Panc1 (cell line): ENCODE measurements around the gene DLL1.

Source experiments
- CTCF ChIP-seq: fragments of 450-650 bp; IDR thresholded peaks from 2 replicates; pipeline ENCODE4 v1.5.1; 2017; ENCODE audit warnings: mild to moderate bottlenecking
- POLR2AphosphoS5 ChIP-seq: IDR thresholded peaks from 2 replicates; pipeline ENCODE4 v1.6.1; 2012; ENCODE audit warnings: mild to moderate bottlenecking, low read depth, low read length, moderate library complexity
- REST ChIP-seq, 2 experiments: IDR thresholded peaks; 2 replicates each; pipeline ENCODE4 v1.6.1; 2011 to 2012; ENCODE audit warnings: low read depth in 2 of 2, control low read depth in 1 of 2, low read length in 1 of 2, mild to moderate bottlenecking in 1 of 2, moderate library complexity in 1 of 2; ENCODE audit not compliant: insufficient read depth in 1 of 2
- SIN3A ChIP-seq: IDR thresholded peaks from 2 replicates; pipeline ENCODE4 v1.6.1; 2012; ENCODE audit warnings: low read depth, mild to moderate bottlenecking, low read length, moderate library complexity, borderline replicate concordance; ENCODE audit not compliant: insufficient read depth
- TCF7L2 ChIP-seq: IDR thresholded peaks from 2 replicates; pipeline ENCODE4 v1.6.1; 2011; ENCODE audit warnings: mild to moderate bottlenecking, low read depth, low read length, inconsistent platforms

GRCh38 chr6:170248861-170249600, 41.8 kb downstream of the DLL1 start:
- no peak for TF ChIP-seq CTCF
- no peak for TF ChIP-seq REST (IDR thresholded peaks at IDR 0.05; ENCODE audit: insufficient read depth in 1 of 2, low read depth in 2 of 2, low read length in 1 of 2)
- no peak for TF ChIP-seq POLR2AphosphoS5
- no peak for TF ChIP-seq TCF7L2
- no peak for TF ChIP-seq SIN3A
